WTC11 (cell line): Measurements from ENCODE around the gene BICD1. TPM values are rescaled to one million over a fixed set of nuclear protein-coding genes. Genes with fewer than 3 reads are reported as not detected.

Source experiments
- ATAC-seq: fragments of 200-7000 bp; cut with Tn5 transposase; 2 replicates; pipeline ENCODE4 v1.10.0; 2021; ENCODE audit warnings: mild to moderate bottlenecking, moderate library complexity
- CTCF ChIA-PET: fragments of 300-600 bp; sonication (Branson Sonifier 250); formaldehyde crosslinking; loops from one replicate; lab custom pipeline; 2021; ENCODE audit warnings: antibody characterized with exemption; lab: Charles Lee
- POLR2A ChIA-PET: fragments of 350-600 bp; sonication (Branson Sonifier 250); formaldehyde crosslinking; loops from one replicate; lab custom pipeline; 2021; ENCODE audit warnings: antibody characterized with exemption; lab: Charles Lee
- DNase-seq: peaks from one replicate; pipeline ENCODE4 v3.0.0; 2021; ENCODE audit warnings: low spot score
- H3K27ac Mint-ChIP-seq: 2 replicates; pipeline ENCODE4 v1.8.0; 2021; ENCODE audit warnings: mixed read lengths
- H3K27me3 Mint-ChIP-seq: 2 replicates; pipeline ENCODE4 v1.8.0; 2021; ENCODE audit warnings: low read depth, mild to moderate bottlenecking, moderate library complexity, mixed read lengths
- H3K36me3 Mint-ChIP-seq: 2 replicates; pipeline ENCODE4 v1.8.0; 2021; ENCODE audit warnings: mixed read lengths
- H3K4me1 Mint-ChIP-seq: 2 replicates; pipeline ENCODE4 v1.8.0; 2022; ENCODE audit warnings: mixed read lengths
- H3K4me3 Mint-ChIP-seq: 2 replicates; pipeline ENCODE4 v1.8.0; 2021; ENCODE audit warnings: mild to moderate bottlenecking, moderate library complexity, mixed read lengths
- H3K9me3 Mint-ChIP-seq: 2 replicates; pipeline ENCODE4 v1.8.0; 2021; ENCODE audit warnings: mixed read lengths
- FOXJ3 ChIP-seq: sonication (generic); formaldehyde crosslinking; IDR thresholded peaks from 2 replicates; pipeline ENCODE4 v1.9.0; 2021; ENCODE audit warnings: missing genetic modification reagents, mild to moderate bottlenecking, borderline replicate concordance
- FOXK1 ChIP-seq: sonication (generic); formaldehyde crosslinking; IDR thresholded peaks from 2 replicates; pipeline ENCODE4 v1.8.0; 2022; ENCODE audit warnings: mild to moderate bottlenecking, moderate library complexity, missing genetic modification reagents
- FOXP1 ChIP-seq: sonication (generic); formaldehyde crosslinking; IDR thresholded peaks from 2 replicates; pipeline ENCODE4 v1.8.0; 2022; ENCODE audit warnings: missing genetic modification reagents, mild to moderate bottlenecking, moderate library complexity, borderline replicate concordance
- HMGA2 ChIP-seq: fragments of 250-450 bp; sonication (Bioruptor Pico); IDR thresholded peaks from 2 replicates; pipeline ENCODE4 v1.4.0; 2021; ENCODE audit warnings: mild to moderate bottlenecking, moderate library complexity
- JAZF1 ChIP-seq: fragments of 250-450 bp; sonication (Bioruptor Pico); IDR thresholded peaks from 2 replicates; pipeline ENCODE4 v1.9.0; 2021; ENCODE audit warnings: moderate library complexity, mild to moderate bottlenecking, inconsistent platforms
- SOX15 ChIP-seq: fragments of 250-450 bp; sonication (Bioruptor Pico); IDR thresholded peaks from 2 replicates; pipeline ENCODE4 v1.9.0; 2021; ENCODE audit warnings: mild to moderate bottlenecking
- TEAD1 ChIP-seq: sonication (generic); formaldehyde crosslinking; IDR thresholded peaks from 2 replicates; pipeline ENCODE4 v1.8.0; 2022; ENCODE audit warnings: mild to moderate bottlenecking, missing genetic modification reagents
- ZNF263 ChIP-seq: sonication (generic); formaldehyde crosslinking; IDR thresholded peaks from 2 replicates; pipeline ENCODE4 v1.8.1; 2022; ENCODE audit warnings: low read depth, mild to moderate bottlenecking, moderate library complexity, missing genetic modification reagents
- ZNF396 ChIP-seq: fragments of 250-450 bp; sonication (Bioruptor Pico); IDR thresholded peaks from 2 replicates; pipeline ENCODE4 v1.8.0; 2021; ENCODE audit warnings: mild to moderate bottlenecking, moderate library complexity, borderline replicate concordance
- total RNA-seq: library from RNA; stranded (reverse); gene quantifications from 3 replicates; pipeline ENCODE4 v1.2.3, GENCODE V29; 2021
- TF ChIP-seq, protein P1 (sequence below): sonication (generic); formaldehyde crosslinking; IDR thresholded peaks from 2 replicates; pipeline ENCODE4 v1.8.0; 2023; ENCODE audit warnings: missing genetic modification reagents
- TF ChIP-seq, protein P2 (sequence below): sonication (generic); formaldehyde crosslinking; IDR thresholded peaks from 2 replicates; pipeline ENCODE4 v1.8.0; 2022; ENCODE audit warnings: mild to moderate bottlenecking, missing genetic modification reagents
- TF ChIP-seq, protein P3 (sequence below): sonication (generic); formaldehyde crosslinking; conservative IDR thresholded peaks from 2 replicates; pipeline ENCODE4 v1.8.1; 2022; ENCODE audit warnings: mild to moderate bottlenecking, missing genetic modification reagents
- TF ChIP-seq, protein P4 (sequence below): sonication (generic); formaldehyde crosslinking; IDR thresholded peaks from 2 replicates; pipeline ENCODE4 v1.8.1; 2023; ENCODE audit warnings: mild to moderate bottlenecking, missing genetic modification reagents
- TF ChIP-seq, protein P5 (sequence below): sonication (generic); formaldehyde crosslinking; IDR thresholded peaks from 2 replicates; pipeline ENCODE4 v1.8.0; 2023; ENCODE audit warnings: missing genetic modification reagents, mild to moderate bottlenecking, borderline replicate concordance
- TF ChIP-seq, protein P6 (sequence below): sonication (generic); formaldehyde crosslinking; IDR thresholded peaks from 2 replicates; pipeline ENCODE4 v1.8.1; 2022; ENCODE audit warnings: low read depth, missing genetic modification reagents, borderline replicate concordance

BICD1 gene
- total RNA-seq, 1 experiment from 2014 or later = 69.4 TPM

DNA sequence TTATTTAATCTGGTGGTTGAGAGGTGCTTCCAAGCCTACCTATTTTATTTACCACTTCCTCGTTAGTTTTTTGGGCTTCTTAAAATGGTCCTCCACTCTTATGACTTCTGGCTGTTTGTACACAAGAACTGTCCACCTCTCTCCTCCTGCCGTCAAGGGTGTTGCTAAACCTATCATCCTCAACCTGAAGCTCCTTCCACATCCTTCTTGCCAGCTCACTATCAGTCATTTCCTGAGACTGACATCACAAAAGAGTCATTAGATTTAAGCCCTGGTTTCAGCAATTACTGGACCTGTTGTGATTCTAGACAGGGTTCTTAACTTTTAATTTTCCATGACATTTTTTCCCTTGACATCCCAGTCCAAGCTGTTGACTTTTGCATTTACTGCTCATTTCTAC lies 91.9 kb downstream of the BICD1 start (continued):
- TF ChIP-seq, protein P1, sequence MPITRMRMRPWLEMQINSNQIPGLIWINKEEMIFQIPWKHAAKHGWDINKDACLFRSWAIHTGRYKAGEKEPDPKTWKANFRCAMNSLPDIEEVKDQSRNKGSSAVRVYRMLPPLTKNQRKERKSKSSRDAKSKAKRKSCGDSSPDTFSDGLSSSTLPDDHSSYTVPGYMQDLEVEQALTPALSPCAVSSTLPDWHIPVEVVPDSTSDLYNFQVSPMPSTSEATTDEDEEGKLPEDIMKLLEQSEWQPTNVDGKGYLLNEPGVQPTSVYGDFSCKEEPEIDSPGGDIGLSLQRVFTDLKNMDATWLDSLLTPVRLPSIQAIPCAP = no peak
- TF ChIP-seq, protein P2, sequence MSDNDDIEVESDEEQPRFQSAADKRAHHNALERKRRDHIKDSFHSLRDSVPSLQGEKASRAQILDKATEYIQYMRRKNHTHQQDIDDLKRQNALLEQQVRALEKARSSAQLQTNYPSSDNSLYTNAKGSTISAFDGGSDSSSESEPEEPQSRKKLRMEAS (CRISPR knock-in tag) = no peak
- no peak for TF ChIP-seq JAZF1 (CRISPR knock-in tag)
- TF ChIP-seq ZNF396 (CRISPR knock-in tag) = no peak
- TF ChIP-seq FOXJ3 (CRISPR knock-in tag) = no peak
- no peak for TF ChIP-seq ZNF263 (CRISPR knock-in tag)
- TF ChIP-seq, protein P3, sequence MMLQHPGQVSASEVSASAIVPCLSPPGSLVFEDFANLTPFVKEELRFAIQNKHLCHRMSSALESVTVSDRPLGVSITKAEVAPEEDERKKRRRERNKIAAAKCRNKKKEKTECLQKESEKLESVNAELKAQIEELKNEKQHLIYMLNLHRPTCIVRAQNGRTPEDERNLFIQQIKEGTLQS (CRISPR knock-in tag) = no peak
- TF ChIP-seq, protein P4, sequence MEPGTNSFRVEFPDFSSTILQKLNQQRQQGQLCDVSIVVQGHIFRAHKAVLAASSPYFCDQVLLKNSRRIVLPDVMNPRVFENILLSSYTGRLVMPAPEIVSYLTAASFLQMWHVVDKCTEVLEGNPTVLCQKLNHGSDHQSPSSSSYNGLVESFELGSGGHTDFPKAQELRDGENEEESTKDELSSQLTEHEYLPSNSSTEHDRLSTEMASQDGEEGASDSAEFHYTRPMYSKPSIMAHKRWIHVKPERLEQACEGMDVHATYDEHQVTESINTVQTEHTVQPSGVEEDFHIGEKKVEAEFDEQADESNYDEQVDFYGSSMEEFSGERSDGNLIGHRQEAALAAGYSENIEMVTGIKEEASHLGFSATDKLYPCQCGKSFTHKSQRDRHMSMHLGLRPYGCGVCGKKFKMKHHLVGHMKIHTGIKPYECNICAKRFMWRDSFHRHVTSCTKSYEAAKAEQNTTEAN (CRISPR knock-in tag) = no peak

DNA sequence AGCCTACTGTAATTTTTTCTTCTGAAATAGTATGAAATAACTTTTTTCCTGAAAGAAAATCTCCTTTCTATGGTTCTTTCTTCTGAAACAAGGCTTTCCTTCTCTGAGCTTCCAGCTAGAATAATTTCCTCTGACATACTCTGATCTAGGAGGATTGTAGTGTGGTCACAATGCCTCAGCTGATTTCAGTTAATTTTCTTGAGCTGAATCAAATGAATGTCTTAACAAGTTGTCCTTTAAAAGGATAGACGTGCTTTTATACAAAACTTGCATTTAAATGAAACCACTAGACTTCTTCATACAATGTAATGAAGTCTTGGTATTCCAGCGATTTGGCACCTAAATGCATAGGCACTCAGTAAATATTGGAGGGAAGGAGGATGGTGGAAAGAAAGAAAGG lies 94.4 kb downstream of the BICD1 start:
- DNase-seq (no peak), ATAC-seq (no peak)
- peaks cover 13% of the 10 kb centered on the region for H3K4me1 Mint-ChIP-seq
- peaks cover 51% of the 10 kb centered on the region for H3K36me3 Mint-ChIP-seq
- H3K27me3 Mint-ChIP-seq = no peaks in the 10 kb centered on the region
- POLR2A ChIA-PET = no interaction called here
- no peak overlapping the region for H3K4me3 Mint-ChIP-seq
- CTCF ChIA-PET = interaction anchor here (0.5 kb wide), 1 partner anchor 523 kb away, joined by 3 read pairs; no protein-coding TSS in a partner anchor
- H3K27ac Mint-ChIP-seq = peak overlapping the region; percentile 10; the same call in 1 of the 2 replicates
- no peak for TF ChIP-seq SOX15
- TF ChIP-seq HMGA2 (CRISPR knock-in tag) = no peak
- TF ChIP-seq FOXK1 (CRISPR knock-in tag) = no peak
- TF ChIP-seq, protein P5, sequence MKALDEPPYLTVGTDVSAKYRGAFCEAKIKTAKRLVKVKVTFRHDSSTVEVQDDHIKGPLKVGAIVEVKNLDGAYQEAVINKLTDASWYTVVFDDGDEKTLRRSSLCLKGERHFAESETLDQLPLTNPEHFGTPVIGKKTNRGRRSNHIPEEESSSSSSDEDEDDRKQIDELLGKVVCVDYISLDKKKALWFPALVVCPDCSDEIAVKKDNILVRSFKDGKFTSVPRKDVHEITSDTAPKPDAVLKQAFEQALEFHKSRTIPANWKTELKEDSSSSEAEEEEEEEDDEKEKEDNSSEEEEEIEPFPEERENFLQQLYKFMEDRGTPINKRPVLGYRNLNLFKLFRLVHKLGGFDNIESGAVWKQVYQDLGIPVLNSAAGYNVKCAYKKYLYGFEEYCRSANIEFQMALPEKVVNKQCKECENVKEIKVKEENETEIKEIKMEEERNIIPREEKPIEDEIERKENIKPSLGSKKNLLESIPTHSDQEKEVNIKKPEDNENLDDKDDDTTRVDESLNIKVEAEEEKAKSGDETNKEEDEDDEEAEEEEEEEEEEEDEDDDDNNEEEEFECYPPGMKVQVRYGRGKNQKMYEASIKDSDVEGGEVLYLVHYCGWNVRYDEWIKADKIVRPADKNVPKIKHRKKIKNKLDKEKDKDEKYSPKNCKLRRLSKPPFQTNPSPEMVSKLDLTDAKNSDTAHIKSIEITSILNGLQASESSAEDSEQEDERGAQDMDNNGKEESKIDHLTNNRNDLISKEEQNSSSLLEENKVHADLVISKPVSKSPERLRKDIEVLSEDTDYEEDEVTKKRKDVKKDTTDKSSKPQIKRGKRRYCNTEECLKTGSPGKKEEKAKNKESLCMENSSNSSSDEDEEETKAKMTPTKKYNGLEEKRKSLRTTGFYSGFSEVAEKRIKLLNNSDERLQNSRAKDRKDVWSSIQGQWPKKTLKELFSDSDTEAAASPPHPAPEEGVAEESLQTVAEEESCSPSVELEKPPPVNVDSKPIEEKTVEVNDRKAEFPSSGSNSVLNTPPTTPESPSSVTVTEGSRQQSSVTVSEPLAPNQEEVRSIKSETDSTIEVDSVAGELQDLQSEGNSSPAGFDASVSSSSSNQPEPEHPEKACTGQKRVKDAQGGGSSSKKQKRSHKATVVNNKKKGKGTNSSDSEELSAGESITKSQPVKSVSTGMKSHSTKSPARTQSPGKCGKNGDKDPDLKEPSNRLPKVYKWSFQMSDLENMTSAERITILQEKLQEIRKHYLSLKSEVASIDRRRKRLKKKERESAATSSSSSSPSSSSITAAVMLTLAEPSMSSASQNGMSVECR = no peak
- TF ChIP-seq, protein P6, sequence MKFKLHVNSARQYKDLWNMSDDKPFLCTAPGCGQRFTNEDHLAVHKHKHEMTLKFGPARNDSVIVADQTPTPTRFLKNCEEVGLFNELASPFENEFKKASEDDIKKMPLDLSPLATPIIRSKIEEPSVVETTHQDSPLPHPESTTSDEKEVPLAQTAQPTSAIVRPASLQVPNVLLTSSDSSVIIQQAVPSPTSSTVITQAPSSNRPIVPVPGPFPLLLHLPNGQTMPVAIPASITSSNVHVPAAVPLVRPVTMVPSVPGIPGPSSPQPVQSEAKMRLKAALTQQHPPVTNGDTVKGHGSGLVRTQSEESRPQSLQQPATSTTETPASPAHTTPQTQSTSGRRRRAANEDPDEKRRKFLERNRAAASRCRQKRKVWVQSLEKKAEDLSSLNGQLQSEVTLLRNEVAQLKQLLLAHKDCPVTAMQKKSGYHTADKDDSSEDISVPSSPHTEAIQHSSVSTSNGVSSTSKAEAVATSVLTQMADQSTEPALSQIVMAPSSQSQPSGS = no peak
- TF ChIP-seq TEAD1 (CRISPR knock-in tag) = no peak
- H3K9me3 Mint-ChIP-seq = peaks cover 43% of the 10 kb centered on the region

DNA sequence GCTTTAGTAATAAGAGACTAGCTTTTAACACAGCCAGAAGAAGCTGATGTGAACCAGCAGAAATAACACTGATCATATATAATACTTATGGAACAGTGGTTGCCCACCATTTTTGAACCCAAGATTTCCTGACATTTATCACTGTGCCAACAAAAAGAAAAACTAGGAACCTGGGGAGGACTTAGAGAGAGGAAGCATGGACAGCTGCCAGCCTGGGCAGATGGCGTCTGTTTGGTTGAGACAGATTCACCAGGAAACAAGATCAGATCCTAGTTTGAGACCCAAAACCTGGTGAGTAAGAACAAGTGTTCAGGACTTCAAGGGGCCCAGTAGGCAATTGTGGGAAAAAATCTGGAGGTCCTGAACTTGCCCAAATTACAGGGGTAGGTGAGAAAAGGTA lies 95.3 kb downstream of the BICD1 start:
- Mint-ChIP-seq H3K4me1 (peaks cover 17% of the 10 kb centered on the region), H3K4me3 (no peak overlapping the region)
- no peak for TF ChIP-seq FOXP1 (CRISPR knock-in tag)
- TF ChIP-seq, all 79 proteins: peak for 0
- ATAC-seq (no peak), DNase-seq (no peak)
- H3K27ac Mint-ChIP-seq = no peak overlapping the region
- POLR2A ChIA-PET = no interaction called here
- no peaks in the 10 kb centered on the region for H3K27me3 Mint-ChIP-seq
- CTCF ChIA-PET = no interaction called here
- H3K36me3 Mint-ChIP-seq = peaks cover 45% of the 10 kb centered on the region
- H3K9me3 Mint-ChIP-seq = peaks cover 37% of the 10 kb centered on the region
